ENCODE data around the gene CCDC201. TPM values are rescaled to one million over a fixed set of nuclear protein-coding genes. Genes with fewer than 3 reads are reported as not detected.
A peak's percentile ranks its signal among the peaks of the same experiment; 100 is the strongest.

Gene CCDC201
- total RNA-seq, 1 experiment from 2014 or later = not detected

DNA sequence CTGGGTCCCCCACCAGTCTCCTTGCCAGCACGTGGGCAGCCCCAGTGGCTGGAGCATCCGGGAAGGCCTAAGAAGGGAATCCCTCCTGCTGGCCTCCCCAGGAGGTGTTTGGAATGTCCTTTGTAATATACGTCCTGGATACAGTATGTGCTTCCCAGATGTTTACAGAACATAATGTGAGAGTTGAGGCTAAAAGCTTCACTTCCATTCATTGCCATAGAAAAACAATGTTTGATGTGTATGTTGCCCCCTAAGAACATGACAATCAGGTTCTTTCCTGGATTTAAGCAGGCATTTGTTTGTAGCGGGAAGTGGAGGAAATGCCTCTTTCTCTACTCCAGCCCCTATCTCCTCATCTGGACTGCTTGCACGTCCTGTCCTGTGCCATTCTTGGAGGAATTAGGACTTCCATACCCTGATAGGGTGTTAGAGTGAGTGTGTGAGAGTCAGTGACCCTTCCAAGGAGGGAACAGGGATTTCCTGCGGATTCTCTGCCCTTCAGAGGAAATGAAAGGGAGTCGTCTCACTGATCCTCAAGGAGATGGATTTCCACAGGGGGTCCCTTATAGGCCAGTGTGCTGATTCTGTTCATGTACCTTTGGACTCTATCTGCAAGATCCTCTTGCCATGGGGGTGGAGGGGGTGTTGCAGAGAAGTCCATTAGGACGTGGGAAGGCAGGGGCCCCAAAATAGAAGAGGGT is 16.6 kb upstream of the CCDC201 start:
- Histone ChIP-seq H3K4me1 (ENCODE audit: control insufficient read depth, insufficient read depth, low read length) (no peaks in the 10 kb centered on the region; the same call in 1 of the 2 replicates), H3K9me3 (ENCODE audit: control insufficient read depth, insufficient read depth, low read depth, low read length) (no peaks in the 10 kb centered on the region), H3K4me3 (ENCODE audit: low read depth in 2 of 2, low read length in 2 of 2) (no peak overlapping the region; a peak in 1 of 4 replicates), H3K27ac (ENCODE audit: low read length) (no peak overlapping the region), H3K36me3 (ENCODE audit: control insufficient read depth, insufficient read depth, low read length) (no peaks in the 10 kb centered on the region), H3K27me3 (ENCODE audit: control insufficient read depth, insufficient read depth, low read length) (peaks cover 35% of the 10 kb centered on the region)
- DNase-seq (ENCODE audit: low read depth, low spot score) (no peak), ATAC-seq (no peak)
- BruUV-seq (replicated peaks) = no TSS peak
- CTCF ChIA-PET = interaction anchor here (0.6 to 0.9 kb wide), 2 partner anchors 18 to 34 kb away, joined by 3 to 4 read pairs; no protein-coding TSS in a partner anchor
- no peak for TF ChIP-seq POLR2AphosphoS5 (IDR thresholded peaks at IDR 0.05; ENCODE audit: low read depth, low read length)
- TF ChIP-seq, protein P1, sequence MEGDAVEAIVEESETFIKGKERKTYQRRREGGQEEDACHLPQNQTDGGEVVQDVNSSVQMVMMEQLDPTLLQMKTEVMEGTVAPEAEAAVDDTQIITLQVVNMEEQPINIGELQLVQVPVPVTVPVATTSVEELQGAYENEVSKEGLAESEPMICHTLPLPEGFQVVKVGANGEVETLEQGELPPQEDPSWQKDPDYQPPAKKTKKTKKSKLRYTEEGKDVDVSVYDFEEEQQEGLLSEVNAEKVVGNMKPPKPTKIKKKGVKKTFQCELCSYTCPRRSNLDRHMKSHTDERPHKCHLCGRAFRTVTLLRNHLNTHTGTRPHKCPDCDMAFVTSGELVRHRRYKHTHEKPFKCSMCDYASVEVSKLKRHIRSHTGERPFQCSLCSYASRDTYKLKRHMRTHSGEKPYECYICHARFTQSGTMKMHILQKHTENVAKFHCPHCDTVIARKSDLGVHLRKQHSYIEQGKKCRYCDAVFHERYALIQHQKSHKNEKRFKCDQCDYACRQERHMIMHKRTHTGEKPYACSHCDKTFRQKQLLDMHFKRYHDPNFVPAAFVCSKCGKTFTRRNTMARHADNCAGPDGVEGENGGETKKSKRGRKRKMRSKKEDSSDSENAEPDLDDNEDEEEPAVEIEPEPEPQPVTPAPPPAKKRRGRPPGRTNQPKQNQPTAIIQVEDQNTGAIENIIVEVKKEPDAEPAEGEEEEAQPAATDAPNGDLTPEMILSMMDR (IDR thresholded peaks at IDR 0.05) = no peak
- no peak for TF ChIP-seq TCF7L2 (IDR thresholded peaks at IDR 0.05; ENCODE audit: low read depth, low read length)
- TF ChIP-seq, protein P2, sequence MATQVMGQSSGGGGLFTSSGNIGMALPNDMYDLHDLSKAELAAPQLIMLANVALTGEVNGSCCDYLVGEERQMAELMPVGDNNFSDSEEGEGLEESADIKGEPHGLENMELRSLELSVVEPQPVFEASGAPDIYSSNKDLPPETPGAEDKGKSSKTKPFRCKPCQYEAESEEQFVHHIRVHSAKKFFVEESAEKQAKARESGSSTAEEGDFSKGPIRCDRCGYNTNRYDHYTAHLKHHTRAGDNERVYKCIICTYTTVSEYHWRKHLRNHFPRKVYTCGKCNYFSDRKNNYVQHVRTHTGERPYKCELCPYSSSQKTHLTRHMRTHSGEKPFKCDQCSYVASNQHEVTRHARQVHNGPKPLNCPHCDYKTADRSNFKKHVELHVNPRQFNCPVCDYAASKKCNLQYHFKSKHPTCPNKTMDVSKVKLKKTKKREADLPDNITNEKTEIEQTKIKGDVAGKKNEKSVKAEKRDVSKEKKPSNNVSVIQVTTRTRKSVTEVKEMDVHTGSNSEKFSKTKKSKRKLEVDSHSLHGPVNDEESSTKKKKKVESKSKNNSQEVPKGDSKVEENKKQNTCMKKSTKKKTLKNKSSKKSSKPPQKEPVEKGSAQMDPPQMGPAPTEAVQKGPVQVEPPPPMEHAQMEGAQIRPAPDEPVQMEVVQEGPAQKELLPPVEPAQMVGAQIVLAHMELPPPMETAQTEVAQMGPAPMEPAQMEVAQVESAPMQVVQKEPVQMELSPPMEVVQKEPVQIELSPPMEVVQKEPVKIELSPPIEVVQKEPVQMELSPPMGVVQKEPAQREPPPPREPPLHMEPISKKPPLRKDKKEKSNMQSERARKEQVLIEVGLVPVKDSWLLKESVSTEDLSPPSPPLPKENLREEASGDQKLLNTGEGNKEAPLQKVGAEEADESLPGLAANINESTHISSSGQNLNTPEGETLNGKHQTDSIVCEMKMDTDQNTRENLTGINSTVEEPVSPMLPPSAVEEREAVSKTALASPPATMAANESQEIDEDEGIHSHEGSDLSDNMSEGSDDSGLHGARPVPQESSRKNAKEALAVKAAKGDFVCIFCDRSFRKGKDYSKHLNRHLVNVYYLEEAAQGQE (IDR thresholded peaks at IDR 0.05; ENCODE audit: insufficient read depth in 1 of 2, low read depth in 2 of 2, low read length in 1 of 2) = no peak
- TF ChIP-seq SIN3A (IDR thresholded peaks at IDR 0.05; ENCODE audit: borderline replicate concordance, insufficient read depth, low read depth, low read length) = no peak
- intact Hi-C loops (cut with micrococcal nuclease; ENCODE audit: unreplicated experiment) = no loop called here
- in situ Hi-C loops (cut with HindIII; ENCODE audit: low pct_unique_long_range_greater_than_20kb, low sequenced_read_pairs) = no loop called here
- POLR2A ChIA-PET = no interaction called here

DNA sequence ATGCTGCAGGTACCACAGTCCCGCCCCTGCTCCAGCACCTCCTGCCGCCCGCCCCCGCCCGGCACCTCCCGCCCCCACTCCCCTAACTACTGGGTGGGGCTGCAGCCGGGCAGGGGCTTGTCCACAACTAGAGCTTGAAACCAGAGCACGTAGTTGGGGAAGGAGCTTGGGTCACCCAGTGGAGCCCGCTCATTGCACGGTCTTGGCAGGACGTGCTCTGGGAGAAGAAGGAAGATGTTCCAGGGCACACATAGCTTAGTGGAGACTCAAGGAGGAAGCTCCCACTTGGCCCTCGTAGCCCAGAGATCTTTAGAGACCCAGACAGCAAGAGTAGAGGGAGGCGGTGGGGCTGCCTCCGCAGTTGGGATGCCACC is 16.1 kb upstream of the CCDC201 start:
- no TSS peak for BruUV-seq (replicated peaks)
- H3K4me1 ChIP-seq (ENCODE audit: control insufficient read depth, insufficient read depth, low read length) = no peaks in the 10 kb centered on the region; the same call in 1 of the 2 replicates
- H3K27me3 ChIP-seq (ENCODE audit: control insufficient read depth, insufficient read depth, low read length) = peaks cover 35% of the 10 kb centered on the region
- H3K36me3 ChIP-seq (ENCODE audit: control insufficient read depth, insufficient read depth, low read length) = no peaks in the 10 kb centered on the region
- peak; percentile 40; the same call in 1 of the 2 replicates for ATAC-seq
- DNase-seq (ENCODE audit: low read depth, low spot score) = no peak
- no peak overlapping the region for H3K27ac ChIP-seq (ENCODE audit: low read length)
- ChIA-PET POLR2A (no interaction called here), CTCF (interaction anchor here (0.6 to 0.9 kb wide), 2 partner anchors 18 to 34 kb away, joined by 3 to 4 read pairs; no protein-coding TSS in a partner anchor)
- H3K4me3 ChIP-seq (ENCODE audit: low read depth in 2 of 2, low read length in 2 of 2) = peak overlapping the region; percentile 35 to 48
- no peaks in the 10 kb centered on the region for H3K9me3 ChIP-seq (ENCODE audit: control insufficient read depth, insufficient read depth, low read depth, low read length)
- intact Hi-C loops (cut with micrococcal nuclease; ENCODE audit: unreplicated experiment) = no loop called here
- TF ChIP-seq SIN3A (IDR thresholded peaks at IDR 0.05; ENCODE audit: borderline replicate concordance, insufficient read depth, low read depth, low read length) (no peak), TCF7L2 (IDR thresholded peaks at IDR 0.05; ENCODE audit: low read depth, low read length) (no peak), POLR2AphosphoS5 (IDR thresholded peaks at IDR 0.05; ENCODE audit: low read depth, low read length) (no peak)
- TF ChIP-seq, protein P2 (IDR thresholded peaks at IDR 0.05; ENCODE audit: insufficient read depth in 1 of 2, low read depth in 2 of 2, low read length in 1 of 2) = no peak
- TF ChIP-seq, protein P1 (IDR thresholded peaks at IDR 0.05) = no peak
- in situ Hi-C loops (cut with HindIII; ENCODE audit: low pct_unique_long_range_greater_than_20kb, low sequenced_read_pairs) = no loop called here

Data from Panc1 (cell line).